Smooth muscle cell (in vitro differentiated cells): ENCODE data around the gene LMF1. TPM values are rescaled to one million over a fixed set of nuclear protein-coding genes. Genes with fewer than 3 reads are reported as not detected.
A peak's percentile ranks its signal among the peaks of the same experiment; 100 is the strongest.

Experiments
- DNase-seq: peaks from one replicate; lab custom pipeline; 2025; ENCODE audit not compliant: unreplicated experiment; lab: John Stamatoyannopoulos, UW
- H2AFZ ChIP-seq: fragments of 200-600 bp; sonication (generic); 2 replicates; pipeline ENCODE4 v1.6.0; 2016; ENCODE audit warnings: antibody characterized with exemption, low read depth, mild to moderate bottlenecking
- H3F3A ChIP-seq: fragments of 200-600 bp; sonication (generic); 2 replicates; pipeline ENCODE4 v1.6.0; 2017; ENCODE audit warnings: antibody characterized with exemption, low read depth
- H3K27ac ChIP-seq: fragments of 200-600 bp; sonication (generic); 2 replicates; pipeline ENCODE4 v1.5.1; 2016; ENCODE audit warnings: low read depth, mild to moderate bottlenecking
- H3K27me3 ChIP-seq: fragments of 200-600 bp; sonication (generic); 2 replicates; pipeline ENCODE4 v1.6.1; 2016; ENCODE audit warnings: low read depth, mild to moderate bottlenecking
- H3K36me3 ChIP-seq: fragments of 200-600 bp; sonication (generic); 2 replicates; pipeline ENCODE4 v1.5.1; 2016; ENCODE audit warnings: low read depth
- H3K4me1 ChIP-seq: fragments of 200-600 bp; sonication (generic); 2 replicates; pipeline ENCODE4 v1.5.1; 2016; ENCODE audit warnings: low read depth
- H3K4me2 ChIP-seq: fragments of 200-600 bp; sonication (generic); 2 replicates; pipeline ENCODE4 v1.6.0; 2016; ENCODE audit warnings: mild to moderate bottlenecking
- H3K4me3 ChIP-seq: fragments of 200-600 bp; sonication (generic); 2 replicates; pipeline ENCODE4 v1.5.1; 2016; ENCODE audit warnings: mild to moderate bottlenecking
- H3K79me2 ChIP-seq: fragments of 200-600 bp; sonication (generic); 2 replicates; pipeline ENCODE4 v1.6.0; 2016; ENCODE audit warnings: low read depth, mild to moderate bottlenecking
- H3K9ac ChIP-seq: fragments of 200-600 bp; sonication (generic); 2 replicates; pipeline ENCODE4 v1.6.0; 2016; ENCODE audit warnings: low read depth
- H3K9me3 ChIP-seq: fragments of 200-600 bp; sonication (generic); replicated peaks from 2 replicates; pipeline ENCODE4 v1.5.1; 2016; ENCODE audit warnings: low read depth
- H4K20me1 ChIP-seq: fragments of 200-600 bp; sonication (generic); 2 replicates; pipeline ENCODE4 v1.6.0; 2016; ENCODE audit warnings: low read depth
- WGBS: methylation state at CpG from one replicate; pipeline ENCODE4 v1.1.7; 2016; ENCODE audit warnings: low lambda C conversion rate; 5-methylcytosine and 5-hydroxymethylcytosine counted together
- polyA plus RNA-seq: library from polyadenylated mRNA; unstranded; fragments of >200 nt; fragmentation: Nextera tagmentation; extraction: Ambion mirVana; gene quantifications from 2 replicates; pipeline ENCODE4 v1.2.1, GENCODE V29; 2016
- total RNA-seq: library from RNA; depleted of rRNA; stranded (reverse); fragments of >200 nt; gene quantifications from 2 replicates; pipeline ENCODE4 v1.2.3, GENCODE V29; 2014
- TF ChIP-seq, protein P1 (sequence below): fragments of 200-600 bp; sonication (generic); IDR thresholded peaks from 2 replicates; pipeline ENCODE4 v1.5.1; 2017; ENCODE audit warnings: borderline replicate concordance, mild to moderate bottlenecking, antibody characterized with exemption; ENCODE audit not compliant: insufficient read depth, poor library complexity, severe bottlenecking

LMF1 gene
- total and polyA plus RNA-seq, 2 experiments from 2014 or later, result 25.3 to 29.8 TPM

DNA sequence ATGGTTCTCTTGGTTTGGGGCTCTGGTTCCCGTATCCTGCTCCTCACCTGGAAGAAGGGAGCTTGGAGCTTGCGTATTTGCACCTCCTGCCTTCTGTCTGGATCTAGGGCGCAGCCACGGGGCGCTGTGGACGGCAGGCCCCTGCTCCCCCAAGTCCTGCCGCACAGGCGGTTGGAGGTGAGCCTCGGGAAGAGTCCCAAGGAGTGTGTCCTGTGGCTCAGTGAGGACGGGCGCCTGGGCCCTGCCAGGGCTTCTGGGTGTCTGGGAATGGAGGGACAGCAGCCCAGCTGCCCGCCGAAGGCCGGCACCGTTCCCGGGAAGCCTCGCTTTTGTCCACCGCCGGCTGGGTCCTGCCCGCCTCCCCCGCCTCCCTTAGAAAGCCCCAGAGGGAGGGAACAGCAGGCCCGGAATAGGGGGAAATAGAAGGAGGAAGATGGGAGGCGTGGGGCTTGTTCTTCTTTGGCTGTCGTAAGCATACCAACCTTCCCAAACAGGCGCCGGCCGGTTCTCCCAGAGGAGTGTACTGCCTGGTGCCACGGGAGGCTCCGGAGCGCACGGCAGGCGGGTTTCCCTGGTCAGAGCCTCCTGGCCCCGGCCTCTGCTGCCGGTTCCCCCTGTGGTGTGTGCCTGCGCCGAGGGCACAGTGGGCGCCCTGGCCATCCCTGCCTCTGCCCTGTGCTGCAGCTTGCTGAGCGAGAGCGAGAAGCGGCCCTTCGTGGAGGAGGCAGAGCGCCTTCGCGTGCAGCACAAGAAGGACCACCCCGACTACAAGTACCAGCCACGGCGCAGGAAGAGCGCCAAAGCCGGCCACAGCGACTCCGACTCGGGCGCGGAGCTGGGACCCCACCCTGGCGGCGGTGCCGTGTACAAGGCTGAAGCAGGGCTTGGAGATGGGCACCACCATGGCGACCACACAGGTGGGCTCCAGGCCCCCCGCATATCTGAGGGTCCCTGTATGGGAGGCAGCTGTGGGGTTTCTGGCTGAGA lies 12.6 kb upstream of the LMF1 start:
- no peak overlapping the region for H2AFZ ChIP-seq

DNA sequence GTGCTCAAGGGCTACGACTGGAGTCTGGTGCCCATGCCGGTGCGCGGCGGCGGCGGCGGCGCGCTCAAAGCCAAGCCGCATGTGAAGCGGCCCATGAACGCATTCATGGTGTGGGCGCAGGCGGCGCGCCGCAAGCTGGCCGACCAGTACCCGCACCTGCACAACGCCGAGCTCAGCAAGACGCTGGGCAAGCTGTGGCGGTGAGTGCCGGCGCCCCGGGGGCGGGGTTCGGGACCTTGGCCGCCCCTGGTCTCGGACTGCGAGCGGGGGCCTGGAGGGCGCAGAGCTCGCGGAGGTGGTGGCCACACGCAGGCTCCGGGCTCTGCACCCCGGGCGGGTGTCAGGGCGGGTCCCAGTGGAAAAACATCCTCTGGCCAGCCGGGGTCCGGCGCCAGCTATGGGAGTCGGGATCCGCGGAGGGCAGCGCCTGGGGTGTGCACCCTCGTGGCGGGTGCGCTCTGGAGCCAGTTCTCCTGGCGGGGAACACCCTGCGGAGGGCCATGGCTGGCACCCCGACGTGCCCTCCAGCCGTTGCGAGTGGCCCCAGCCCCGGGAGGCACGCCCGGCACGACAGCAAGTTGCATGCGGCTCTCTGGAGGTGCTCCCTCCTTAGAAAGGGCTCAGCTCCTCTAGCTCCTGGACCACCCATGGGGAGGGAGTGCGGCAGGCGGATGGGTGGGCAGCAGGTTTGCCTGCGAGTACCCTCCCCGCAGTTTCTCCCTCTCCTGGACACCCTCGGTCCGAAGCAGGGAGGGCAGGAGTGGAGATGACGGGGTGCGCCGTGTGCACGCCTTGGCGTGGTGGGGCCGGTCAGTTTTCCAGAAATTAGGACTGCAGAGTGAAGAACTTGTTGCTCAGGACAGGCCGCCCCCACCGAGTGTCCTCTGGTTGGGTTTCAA lies 11.6 kb upstream of the LMF1 start:
- Histone ChIP-seq H3F3A (no peaks in the 10 kb centered on the region), H3K79me2 (no peaks in the 10 kb centered on the region), H3K36me3 (no peaks in the 10 kb centered on the region), H3K9ac (no peak overlapping the region), H3K27me3 (peaks cover 7% of the 10 kb centered on the region), H3K4me2 (peak overlapping the region; percentile 79), H3K4me1 (peaks cover 10% of the 10 kb centered on the region), H3K4me3 (peak overlapping the region; percentile 79), H4K20me1 (no peaks in the 10 kb centered on the region), H2AFZ (no peak overlapping the region), H3K27ac (no peak overlapping the region), H3K9me3 (no peaks in the 10 kb centered on the region)
- TF ChIP-seq, protein P1, sequence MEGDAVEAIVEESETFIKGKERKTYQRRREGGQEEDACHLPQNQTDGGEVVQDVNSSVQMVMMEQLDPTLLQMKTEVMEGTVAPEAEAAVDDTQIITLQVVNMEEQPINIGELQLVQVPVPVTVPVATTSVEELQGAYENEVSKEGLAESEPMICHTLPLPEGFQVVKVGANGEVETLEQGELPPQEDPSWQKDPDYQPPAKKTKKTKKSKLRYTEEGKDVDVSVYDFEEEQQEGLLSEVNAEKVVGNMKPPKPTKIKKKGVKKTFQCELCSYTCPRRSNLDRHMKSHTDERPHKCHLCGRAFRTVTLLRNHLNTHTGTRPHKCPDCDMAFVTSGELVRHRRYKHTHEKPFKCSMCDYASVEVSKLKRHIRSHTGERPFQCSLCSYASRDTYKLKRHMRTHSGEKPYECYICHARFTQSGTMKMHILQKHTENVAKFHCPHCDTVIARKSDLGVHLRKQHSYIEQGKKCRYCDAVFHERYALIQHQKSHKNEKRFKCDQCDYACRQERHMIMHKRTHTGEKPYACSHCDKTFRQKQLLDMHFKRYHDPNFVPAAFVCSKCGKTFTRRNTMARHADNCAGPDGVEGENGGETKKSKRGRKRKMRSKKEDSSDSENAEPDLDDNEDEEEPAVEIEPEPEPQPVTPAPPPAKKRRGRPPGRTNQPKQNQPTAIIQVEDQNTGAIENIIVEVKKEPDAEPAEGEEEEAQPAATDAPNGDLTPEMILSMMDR, result no peak
- 23% methylated on average over 65 of the region's 76 CpGs for WGBS
- no peak for DNase-seq

More for the DNA sequence above, 12.6 kb upstream of the LMF1 start:
- WGBS, result 82% methylated on average over 59 of the region's 59 CpGs
- H4K20me1 ChIP-seq, result no peaks in the 10 kb centered on the region
- peaks cover 10% of the 10 kb centered on the region for H3K4me1 ChIP-seq
- no peaks in the 10 kb centered on the region for H3K9me3 ChIP-seq
- no peak overlapping the region for H3K4me2 ChIP-seq
- no peaks in the 10 kb centered on the region for H3K79me2 ChIP-seq
- H3K9ac ChIP-seq, result no peak overlapping the region
- DNase-seq, result no peak
- H3K36me3 ChIP-seq, result no peaks in the 10 kb centered on the region
- H3K27ac ChIP-seq, result no peak overlapping the region
- TF ChIP-seq, protein P1, result no peak
- H3K4me3 ChIP-seq, result no peak overlapping the region
- no peaks in the 10 kb centered on the region for H3F3A ChIP-seq
- H3K27me3 ChIP-seq, result peaks cover 7% of the 10 kb centered on the region

DNA sequence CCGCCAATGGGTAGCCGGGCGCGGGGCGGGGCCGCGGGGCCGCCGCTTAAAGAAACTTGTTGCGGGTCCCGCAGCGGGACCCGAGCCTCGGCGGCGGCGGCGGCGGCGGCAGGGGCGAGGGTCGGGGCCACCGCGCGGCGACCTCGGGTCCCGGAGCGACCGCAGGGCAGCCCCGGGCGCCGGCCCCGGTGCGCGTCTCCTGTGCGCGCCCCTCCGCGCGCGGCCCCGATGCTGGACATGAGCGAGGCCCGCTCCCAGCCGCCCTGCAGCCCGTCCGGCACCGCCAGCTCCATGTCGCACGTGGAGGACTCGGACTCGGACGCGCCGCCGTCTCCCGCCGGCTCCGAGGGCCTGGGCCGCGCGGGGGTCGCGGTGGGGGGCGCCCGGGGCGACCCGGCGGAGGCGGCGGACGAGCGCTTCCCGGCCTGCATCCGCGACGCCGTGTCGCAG lies 10.9 kb upstream of the LMF1 start, which contains the start of gene SOX8:
Gene SOX8, plus strand, starts transcription at position 76 of the 450 bp plus-strand sequence. Its CDS starts 153 bp downstream, at position 229.
- no peak within 1 kb of the TSS for H3K9ac ChIP-seq
- no peak for DNase-seq
- no peaks in the 10 kb centered on the region for H3K36me3 ChIP-seq
- H3K27me3 ChIP-seq, result peaks cover 7% of the 10 kb centered on the region
- H3F3A ChIP-seq, result no peaks in the 10 kb centered on the region
- no peaks in the 10 kb centered on the region for H3K9me3 ChIP-seq
- H3K79me2 ChIP-seq, result no peaks in the 10 kb centered on the region
- H4K20me1 ChIP-seq, result no peaks in the 10 kb centered on the region
- H2AFZ ChIP-seq, result peak within 1 kb of the TSS; percentile 62
- H3K4me1 ChIP-seq, result peaks cover 10% of the 10 kb centered on the region
- peak within 1 kb of the TSS; percentile 79 for H3K4me3 ChIP-seq
- TF ChIP-seq, protein P1, result no peak
- no peak within 1 kb of the TSS for H3K27ac ChIP-seq
- H3K4me2 ChIP-seq, result peak within 1 kb of the TSS; percentile 96
- 4% methylated on average over 18 of the region's 80 CpGs for WGBS
